Measurements from ENCODE around the gene ACOT11.
A peak's percentile ranks its signal among the peaks of the same experiment; 100 is the strongest.

The ACOT11 gene

GRCh38 chr1:54538538-54538937 is 9.5 kb upstream of the ACOT11 start:
- DNase-seq = no peak

- no peak for DNase-seq
Observed at GRCh38 chr1:54540582-54541295, 7.3 kb upstream of the ACOT11 start.

- peak; percentile 88 for DNase-seq
Observed at GRCh38 chr1:54542120-54542961, 5.7 kb upstream of the ACOT11 start.

DNA sequence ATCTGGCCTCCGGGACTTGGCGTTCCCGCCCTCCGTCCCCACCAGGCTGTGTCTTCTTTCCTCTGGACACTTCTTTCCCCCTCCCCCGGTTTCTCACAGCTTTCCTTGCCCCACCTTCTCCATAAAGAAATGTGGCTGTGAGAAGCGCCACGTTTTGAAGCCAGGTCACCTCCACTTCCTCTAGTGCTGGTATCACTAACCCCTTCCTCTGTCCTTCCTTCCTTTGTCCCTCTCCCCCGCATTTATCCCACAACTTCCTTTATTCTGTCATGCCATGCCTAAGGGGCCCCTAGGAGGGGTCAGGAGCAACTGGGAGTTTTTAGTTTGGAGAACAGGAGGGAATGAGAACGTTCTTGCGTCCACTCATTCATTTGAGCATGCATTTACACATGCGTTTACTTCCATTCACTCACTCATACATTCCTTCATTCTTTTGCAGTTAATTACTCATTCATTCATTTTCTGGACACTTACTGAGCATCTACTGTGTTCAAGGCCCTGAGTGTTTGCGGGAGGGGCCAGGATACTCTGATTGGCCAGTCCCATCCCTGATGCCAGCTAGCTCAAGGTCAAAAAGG is 5.0 kb upstream of the ACOT11 start:
- DNase-seq = no peak

DNA sequence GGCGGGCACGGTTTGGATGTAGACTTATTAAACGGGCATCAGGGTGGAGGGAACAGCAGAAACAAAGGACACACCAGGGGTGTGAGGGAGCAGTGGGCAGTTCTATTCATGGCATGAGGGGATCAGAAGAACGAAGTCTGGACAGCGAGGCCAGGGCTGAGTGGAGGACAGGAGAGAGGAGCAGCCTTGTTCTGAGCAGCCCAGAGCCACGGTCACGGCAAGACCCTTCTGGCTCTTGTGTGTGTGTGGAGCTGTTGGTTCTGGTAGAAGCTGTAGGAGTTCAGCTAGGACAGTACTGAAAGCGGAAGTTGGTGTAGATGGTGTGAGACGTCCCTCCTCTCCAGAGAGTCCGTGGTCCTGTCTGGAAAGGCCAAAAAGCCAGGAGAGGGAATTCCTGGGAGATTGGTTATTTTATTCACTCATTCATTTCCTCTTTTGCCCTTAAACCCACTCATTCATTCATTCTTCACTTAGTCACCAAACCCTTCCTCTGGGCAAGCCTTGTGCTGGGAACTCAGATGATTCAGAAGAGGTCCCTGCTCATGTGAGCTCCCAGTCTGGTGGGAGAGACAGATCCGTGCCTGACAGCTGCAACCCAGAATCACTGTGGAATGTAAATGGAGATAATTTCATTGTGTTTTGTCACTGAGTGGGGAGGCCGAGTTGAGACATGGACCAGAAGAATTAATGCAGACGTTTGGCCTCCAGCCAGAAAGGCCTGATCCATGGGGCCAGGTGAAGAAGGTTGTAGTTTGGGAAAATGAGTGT is 4.1 kb upstream of the ACOT11 start:
- DNase-seq = peak; percentile 76

- DNase-seq = no peak
Observed at GRCh38 chr1:54545916-54546635, 2.0 kb upstream of the ACOT11 start.

DNA sequence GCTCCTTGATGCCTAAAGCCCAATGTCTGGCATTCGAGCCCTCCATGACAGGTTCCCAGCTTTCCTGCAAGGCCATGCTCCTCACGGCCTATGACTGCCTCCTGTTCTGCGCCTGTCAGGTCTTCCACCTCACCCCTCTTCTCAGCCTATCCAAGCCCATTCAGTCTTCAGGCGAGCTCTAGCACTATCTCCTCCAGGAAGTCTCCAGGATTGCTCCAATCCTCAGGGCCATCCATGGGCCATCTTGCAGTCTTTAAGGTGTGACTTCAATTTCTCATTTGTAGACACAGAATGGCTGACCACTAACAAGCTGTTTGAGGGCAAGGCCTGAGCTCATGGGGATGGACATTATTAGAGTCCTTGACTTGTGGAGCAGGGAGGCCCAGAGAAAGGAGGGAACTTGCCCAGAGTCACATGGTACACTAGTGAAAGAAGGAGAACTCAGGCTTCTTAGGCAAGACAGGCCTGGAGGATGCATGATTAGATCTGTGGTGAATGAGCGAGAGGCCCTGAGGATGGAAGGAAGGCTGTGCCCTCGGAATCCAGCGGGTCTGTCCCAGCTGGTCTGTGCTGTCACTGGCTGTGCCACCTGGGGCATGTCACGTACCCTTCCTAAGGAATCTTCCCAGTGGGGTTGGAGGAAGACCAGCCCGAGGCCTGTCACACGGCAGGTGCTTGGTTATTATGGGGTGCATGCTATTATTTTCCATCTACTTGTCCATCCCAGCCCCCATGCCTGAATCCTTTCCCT is 1.2 kb upstream of the ACOT11 start:
- DNase-seq = no peak

DNA sequence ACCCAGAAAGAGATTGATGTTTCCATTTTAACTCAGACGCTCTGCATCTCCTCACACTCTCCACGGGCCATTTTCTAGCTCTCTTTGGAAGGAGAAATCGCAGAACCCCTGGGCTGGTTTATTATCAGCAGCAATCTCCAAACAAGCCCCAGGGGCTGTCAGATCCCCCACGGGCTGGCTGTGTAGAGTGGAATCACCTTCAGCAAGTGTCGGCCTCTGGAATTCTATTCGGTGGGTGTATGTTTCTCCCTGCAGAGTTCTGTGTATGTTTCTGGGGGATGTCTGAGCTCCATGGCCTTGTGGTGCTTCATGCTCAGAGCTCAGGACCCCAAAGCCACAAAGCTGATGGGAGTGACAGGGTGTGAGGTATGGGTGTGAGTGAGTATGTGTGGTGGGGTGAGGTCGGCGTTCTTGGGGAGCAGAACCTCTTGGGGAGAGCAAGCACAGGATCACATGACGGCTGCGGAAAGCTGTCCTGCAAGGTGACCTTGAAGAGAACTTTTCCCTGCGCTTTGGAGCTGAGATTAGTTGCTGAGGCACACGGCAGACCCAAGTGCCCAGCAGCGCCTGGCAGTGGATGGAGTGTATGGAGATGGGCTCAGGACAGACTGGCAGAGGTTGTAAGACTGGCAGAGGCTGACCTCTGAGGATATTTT is 489 bp downstream of the ACOT11 start:
- DNase-seq = no peak

DNA sequence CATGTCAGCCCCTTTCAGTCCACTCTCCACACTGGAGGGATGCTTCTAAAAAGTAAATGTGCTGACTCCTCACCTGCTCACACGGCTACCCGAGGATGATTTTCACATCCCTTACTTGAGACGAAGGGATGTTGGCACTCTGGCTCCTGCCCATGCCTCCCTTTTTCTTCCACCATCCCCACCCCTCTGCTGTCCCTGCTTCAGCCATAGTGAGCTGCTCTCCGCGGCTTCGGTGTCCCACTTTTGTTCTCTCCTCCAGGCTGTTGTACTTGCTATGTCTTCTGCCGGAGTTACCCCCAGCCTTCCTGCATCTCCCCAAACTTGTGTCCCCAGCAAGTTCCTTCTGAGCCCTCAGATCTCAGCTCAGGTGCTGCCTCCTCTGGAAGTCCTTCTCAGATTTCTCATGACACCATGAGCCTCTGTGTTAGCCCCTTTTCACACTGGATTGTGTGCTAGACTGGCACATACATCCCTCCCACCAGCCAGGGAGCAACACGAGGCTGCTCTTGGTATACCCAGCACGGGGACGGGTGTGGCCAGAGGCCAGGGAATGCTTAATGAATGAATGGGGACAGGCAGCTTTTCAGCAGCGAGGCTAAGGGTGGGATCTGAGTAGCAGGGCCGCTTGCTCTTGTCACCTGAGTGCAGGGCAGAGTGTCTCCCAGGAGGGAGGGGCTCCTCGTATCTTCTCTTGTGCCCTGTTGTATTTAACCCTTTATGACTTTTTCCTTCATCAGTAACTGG is 1.3 kb downstream of the ACOT11 start:
- no peak for DNase-seq

DNA sequence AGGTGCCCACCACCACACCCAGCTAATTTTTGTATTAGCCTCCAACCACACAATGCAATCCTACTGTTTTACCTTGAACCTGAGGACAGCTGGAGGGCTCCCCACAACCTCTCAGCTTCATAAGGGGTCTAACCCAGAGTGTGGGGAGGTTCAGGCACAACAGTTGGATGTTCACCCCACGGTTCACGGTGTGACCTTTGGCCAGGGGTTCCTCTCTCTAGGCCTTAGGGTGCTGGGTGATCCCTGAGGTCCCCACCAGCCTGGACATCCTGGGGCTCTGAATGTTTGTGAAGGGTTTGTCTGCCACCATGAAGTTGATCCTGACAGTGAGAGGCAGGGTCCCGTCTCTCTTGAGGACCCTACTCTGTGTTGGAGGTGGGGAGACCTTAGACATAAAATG is 3.9 kb downstream of the ACOT11 start:
- DNase-seq = no peak

DNA sequence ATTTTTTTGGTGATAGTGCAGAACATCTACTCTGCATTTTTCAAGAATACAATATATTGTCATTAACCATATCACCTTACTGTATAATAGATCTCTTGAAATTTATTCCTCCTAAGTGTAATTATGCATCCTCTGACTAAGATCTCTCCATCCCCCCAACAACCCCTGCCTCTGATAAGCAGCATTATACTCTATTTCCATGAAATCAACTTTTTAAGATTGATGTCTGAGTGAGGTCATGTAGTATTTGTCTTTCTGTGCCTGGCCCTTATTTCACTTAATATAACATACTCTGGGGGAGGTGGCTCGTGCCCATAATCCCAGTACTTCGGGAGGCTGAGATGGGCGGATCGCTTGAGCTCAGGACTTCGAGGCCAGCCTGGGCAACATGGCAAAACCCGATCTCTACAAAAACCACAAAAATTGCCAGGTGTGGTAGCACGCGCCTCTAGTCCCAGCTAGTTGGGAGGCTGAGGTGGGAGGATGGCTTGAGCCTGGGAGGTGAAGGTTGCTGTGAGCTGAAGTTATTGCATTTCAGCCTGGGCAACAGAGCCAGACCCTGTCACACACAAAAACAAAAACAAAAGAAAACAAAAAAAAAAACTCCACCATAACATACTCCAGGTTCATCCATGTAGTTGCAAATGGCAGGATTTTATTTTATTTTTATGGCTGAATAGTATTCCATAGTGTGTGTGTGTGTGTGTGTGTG is 5.7 kb downstream of the ACOT11 start:
- DNase-seq = no peak

DNA sequence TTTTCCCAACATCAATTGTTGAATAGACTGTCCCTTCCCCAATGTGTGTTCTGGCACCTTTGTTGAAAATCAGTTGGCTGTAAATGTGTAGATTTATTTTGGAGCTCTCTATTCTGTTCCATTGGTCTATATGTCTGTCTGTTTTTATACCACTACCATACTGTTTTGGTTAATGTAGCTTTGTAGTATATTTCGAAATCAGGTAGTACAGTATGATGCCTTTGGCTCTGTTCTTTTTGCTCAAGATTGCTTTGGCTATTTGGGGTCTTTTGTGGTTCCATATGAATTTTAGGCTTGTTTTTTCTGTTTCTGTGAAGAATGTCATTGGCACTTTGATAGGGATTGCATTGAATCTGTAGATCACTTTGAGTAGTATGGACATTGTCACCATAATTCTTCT is 8.1 kb downstream of the ACOT11 start:
- no peak for DNase-seq

GRCh38 chr1:54557671-54558355 is 9.8 kb downstream of the ACOT11 start:
- no peak for DNase-seq

GRCh38 chr1:54558434-54559030 is 10.5 kb downstream of the ACOT11 start:
- no peak for DNase-seq

GRCh38 chr1:54559111-54559548 is 11.1 kb downstream of the ACOT11 start:
- no peak for DNase-seq

- DNase-seq = no peak
Observed at GRCh38 chr1:54559771-54560231, 11.8 kb downstream of the ACOT11 start.

DNA sequence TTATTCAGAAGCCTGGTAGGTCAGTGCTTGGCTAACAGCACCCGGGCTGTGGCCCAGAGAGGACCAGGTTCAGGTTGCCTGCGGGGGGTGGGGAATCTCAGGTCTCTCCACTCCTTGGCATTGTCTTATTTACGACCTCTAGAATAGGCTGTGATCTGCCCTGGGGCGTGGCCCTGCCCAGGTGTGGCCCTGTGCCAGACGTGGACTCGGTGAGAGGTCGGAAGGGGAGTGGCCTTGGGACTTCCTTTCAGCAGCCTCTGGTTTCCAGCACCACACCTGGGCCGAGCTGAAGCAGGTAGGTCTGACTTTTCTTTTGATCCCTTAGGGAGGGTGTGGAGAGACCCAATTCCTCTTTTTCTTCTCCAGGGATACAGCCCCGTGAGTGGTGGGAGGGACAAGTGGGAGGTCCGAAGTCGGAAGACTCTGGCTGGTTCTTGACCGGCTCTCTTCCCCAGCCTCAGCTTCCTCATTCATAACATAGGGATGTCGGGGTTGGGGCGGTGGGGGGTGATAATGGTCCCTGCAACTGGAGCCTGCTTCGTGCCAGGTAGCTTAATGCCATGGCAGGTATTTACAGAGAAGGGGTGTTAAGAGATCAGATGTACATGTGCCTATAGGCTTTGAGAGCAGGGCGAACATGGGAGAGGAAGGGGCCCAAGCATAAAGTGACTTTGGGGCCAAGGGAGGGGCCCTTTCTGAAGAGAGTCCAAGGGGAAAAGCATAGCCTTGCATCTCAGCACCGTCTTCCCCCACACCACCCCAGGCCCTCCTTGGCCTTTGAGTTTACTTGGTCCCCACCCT is 16.5 kb downstream of the ACOT11 start:
- DNase-seq = peak; percentile 76

DNA sequence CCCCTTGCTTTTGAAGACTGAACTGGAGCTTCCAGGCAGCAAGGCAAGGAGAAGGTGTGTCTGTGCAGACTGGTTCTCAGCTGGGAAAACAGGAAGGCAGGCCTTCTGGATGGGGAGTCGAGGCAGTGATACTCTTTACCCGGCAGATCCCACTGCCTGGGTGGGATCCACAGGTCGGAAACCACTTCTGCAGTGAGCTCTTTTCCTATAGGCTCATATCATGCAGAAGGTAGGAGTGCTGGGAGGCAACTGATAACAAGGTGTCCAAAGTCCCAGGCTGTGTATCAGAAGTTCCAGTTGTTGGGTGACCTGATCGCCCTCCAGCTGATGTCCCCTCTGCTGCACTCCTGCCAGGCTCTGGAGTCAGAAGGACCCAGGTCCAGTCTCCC is 17.1 kb downstream of the ACOT11 start:
- no peak for DNase-seq

Measured in NCI-H1105 (cell line).